Kidney (tissue), 14 donors: ENCODE data around the gene PPM1E. TPM values are rescaled to one million over a fixed set of nuclear protein-coding genes. Genes with fewer than 3 reads are reported as not detected.

Experiments used
- DNase-seq, 5 donors: peaks; one replicate each; pipeline ENCODE4 v3.0.0-alpha.2; 2013 to 2020
- FAIRE-seq: peaks from 2 replicates; lab custom pipeline; 2012; peaks lifted over from hg19 to GRCh38; lab: Jason Lieb, UNC
- H3K27ac ChIP-seq, 2 donors: one replicate each; pipeline ENCODE4 v1.7.0; 2013; ENCODE audit warnings: low read depth in 2 of 2, low read length in 2 of 2, inconsistent platforms in 1 of 2
- H3K27me3 ChIP-seq: one replicate; pipeline ENCODE4 v1.7.1; 2013; ENCODE audit warnings: low read length, inconsistent platforms; ENCODE audit not compliant: control insufficient read depth, insufficient read depth
- H3K36me3 ChIP-seq, 3 donors: one replicate each; pipeline versions ENCODE4 v1.7.0 to v1.7.1; 2013; ENCODE audit warnings: low read length in 3 of 3, control low read depth in 1 of 3, inconsistent platforms in 1 of 3; ENCODE audit not compliant: insufficient read depth in 3 of 3, control insufficient read depth in 2 of 3
- H3K4me1 ChIP-seq, 3 donors: one replicate each; pipeline versions ENCODE4 v1.7.0 to v1.7.1; 2013; ENCODE audit warnings: low read length in 3 of 3, inconsistent platforms in 1 of 3, low read depth in 1 of 3; ENCODE audit not compliant: control insufficient read depth in 2 of 3, insufficient read depth in 2 of 3
- H3K4me3 ChIP-seq, 3 donors: one replicate each; pipeline versions ENCODE4 v1.7.0 to v1.8.1; 2013; ENCODE audit warnings: low read length in 3 of 3, control low read depth in 1 of 3, inconsistent platforms in 1 of 3
- H3K9ac ChIP-seq, 3 donors: one replicate each; pipeline versions ENCODE4 v1.7.0 to v1.7.1; 2013; ENCODE audit warnings: low read length in 3 of 3, control low read depth in 1 of 3, inconsistent platforms in 1 of 3
- H3K9me3 ChIP-seq, 3 donors: one replicate each; pipeline versions ENCODE4 v1.7.0 to v1.7.1; 2013; ENCODE audit warnings: low read length in 3 of 3, control low read depth in 1 of 3, inconsistent platforms in 1 of 3; ENCODE audit not compliant: control insufficient read depth in 2 of 3, insufficient read depth in 1 of 3
- intact Hi-C: fragments of 100-400 bp; cut with DNase I; formaldehyde crosslinking; loops from one replicate; pipeline ENCODE4 v1.11.1; 2022
- polyA plus RNA-seq: library from polyadenylated mRNA; stranded (reverse); fragments of 350-450 nt; fragmentation: Illumina TruSeq; extraction: RNeasy Lipid Tissue Mini Kit (QIAGEN cat#74804); gene quantifications from one replicate; pipeline ENCODE4 v1.2.3, GENCODE V29; 2014; ENCODE audit warnings: low read depth, low replicate concordance; ENCODE audit not compliant: insufficient read depth
- total RNA-seq: library from RNA; stranded (reverse); fragmentation: NEBNext Ultra II Directional; extraction: Animal tissue kit (Norgen Biotek cat#: 25700); gene quantifications from one replicate; pipeline ENCODE4 v1.2.1, GENCODE V29; 2021
- TF ChIP-seq, protein P1 (sequence below): IDR thresholded peaks from 3 replicates; pipeline ENCODE4 v1.5.1; 2012; ENCODE audit warnings: mild to moderate bottlenecking, moderate library complexity, borderline replicate concordance; ENCODE audit not compliant: insufficient read depth; ENCODE audit errors: extremely low read depth
- donor health status: control.
- donor health status: control.
- donor health status: control.
- donor health status: control.
- donor health status: control.
- donor health status: DM: yes; HTN: yes; CAD: no.
- donor health status: Normal renal cell carcinoma (clear cell type).

PPM1E gene
- total and polyA plus RNA-seq, 2 donors from 2014 or later: 0.47 to 0.82 TPM

DNA sequence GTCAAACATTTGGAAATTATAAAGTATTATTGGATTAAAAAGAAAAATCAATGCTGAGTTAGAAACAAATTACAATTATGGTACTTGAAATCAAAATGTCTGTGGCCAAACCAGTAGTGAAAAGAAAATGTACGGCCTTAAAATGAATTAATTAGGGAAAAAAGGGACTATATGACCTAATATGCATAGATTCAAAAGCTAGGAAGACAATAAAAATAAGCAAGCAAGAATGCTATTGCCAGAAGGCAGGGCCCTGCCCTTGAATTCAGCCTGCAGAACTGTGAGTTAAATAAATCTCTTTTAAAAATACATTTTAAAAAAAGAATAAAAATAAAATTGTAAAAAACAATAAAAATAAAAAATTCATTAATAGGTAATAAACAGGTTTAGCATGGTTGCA lies 262.4 kb downstream of the PPM1E start:
- DNase-seq (no peak), FAIRE-seq (no peak)
- Histone ChIP-seq H3K9ac (no peak overlapping the region), H3K36me3 (no peaks in the 10 kb centered on the region), H3K9me3 (no peaks in the 10 kb centered on the region), H3K27ac (no peak overlapping the region), H3K4me3 (no peak overlapping the region), H3K27me3 (no peaks in the 10 kb centered on the region), H3K4me1 (no peaks in the 10 kb centered on the region)
- intact Hi-C loops: no loop called here
- TF ChIP-seq, protein P1, sequence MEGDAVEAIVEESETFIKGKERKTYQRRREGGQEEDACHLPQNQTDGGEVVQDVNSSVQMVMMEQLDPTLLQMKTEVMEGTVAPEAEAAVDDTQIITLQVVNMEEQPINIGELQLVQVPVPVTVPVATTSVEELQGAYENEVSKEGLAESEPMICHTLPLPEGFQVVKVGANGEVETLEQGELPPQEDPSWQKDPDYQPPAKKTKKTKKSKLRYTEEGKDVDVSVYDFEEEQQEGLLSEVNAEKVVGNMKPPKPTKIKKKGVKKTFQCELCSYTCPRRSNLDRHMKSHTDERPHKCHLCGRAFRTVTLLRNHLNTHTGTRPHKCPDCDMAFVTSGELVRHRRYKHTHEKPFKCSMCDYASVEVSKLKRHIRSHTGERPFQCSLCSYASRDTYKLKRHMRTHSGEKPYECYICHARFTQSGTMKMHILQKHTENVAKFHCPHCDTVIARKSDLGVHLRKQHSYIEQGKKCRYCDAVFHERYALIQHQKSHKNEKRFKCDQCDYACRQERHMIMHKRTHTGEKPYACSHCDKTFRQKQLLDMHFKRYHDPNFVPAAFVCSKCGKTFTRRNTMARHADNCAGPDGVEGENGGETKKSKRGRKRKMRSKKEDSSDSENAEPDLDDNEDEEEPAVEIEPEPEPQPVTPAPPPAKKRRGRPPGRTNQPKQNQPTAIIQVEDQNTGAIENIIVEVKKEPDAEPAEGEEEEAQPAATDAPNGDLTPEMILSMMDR: no peak

DNA sequence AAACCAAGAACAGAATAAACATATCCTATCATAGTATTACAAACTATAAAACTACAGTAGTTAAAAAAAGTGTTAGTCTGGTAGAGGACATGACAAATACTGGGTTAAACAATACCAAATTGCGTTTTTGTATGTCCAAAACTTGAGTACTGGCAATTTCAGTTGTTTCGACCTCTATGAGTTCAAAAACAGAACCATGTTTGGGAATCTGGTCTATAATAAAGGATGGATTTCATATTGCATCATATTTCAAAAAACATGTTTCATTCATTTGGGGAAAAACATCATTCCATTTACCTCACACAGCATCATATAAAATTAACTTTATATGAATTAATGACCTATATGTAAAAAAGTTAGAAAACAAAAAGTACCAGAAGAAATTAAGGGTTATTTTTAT lies 269.3 kb downstream of the PPM1E start:
- Histone ChIP-seq H3K9ac (no peak overlapping the region), H3K9me3 (no peaks in the 10 kb centered on the region), H3K36me3 (peaks cover 0 to 6% (median 3%) of the 10 kb centered on the region in 3 donors), H3K4me1 (no peaks in the 10 kb centered on the region), H3K4me3 (no peak overlapping the region), H3K27me3 (no peaks in the 10 kb centered on the region), H3K27ac (no peak overlapping the region)
- intact Hi-C loops: no loop called here
- DNase-seq (no peak), FAIRE-seq (no peak)
- TF ChIP-seq, protein P1: no peak

DNA sequence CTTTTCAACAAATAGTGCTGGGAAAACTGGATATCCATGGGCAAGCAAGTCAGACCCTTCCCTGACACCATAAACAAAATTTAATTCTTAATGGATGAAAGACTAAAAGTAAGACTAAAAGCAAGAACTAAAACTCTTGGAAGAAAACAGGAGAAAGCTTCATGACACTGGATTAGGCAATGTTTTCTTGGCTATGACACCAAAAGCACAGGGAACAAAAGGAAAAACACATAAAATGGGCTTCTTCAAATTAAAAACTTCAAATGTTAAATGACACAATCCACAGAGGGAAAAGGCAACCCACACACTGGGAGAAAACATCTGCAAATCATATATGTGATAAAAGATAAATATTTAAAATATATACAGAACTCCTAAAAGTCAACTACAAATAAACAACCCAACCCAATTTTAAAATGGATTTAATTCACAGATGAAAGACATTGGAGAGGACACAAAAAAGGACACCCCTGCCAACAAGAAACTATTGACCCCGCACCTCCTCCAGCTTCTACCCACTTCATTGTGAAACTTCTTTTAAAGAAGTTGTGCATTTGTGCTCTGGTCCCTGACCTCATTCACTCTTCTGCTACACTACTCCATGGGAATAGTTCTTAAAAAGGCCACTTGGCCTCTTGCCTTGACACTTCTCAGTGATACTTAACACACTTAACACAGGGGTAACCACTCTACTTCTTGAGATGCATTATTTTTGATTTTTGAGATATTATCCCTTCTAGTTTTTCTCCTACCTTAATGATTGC lies 270.7 kb downstream of the PPM1E start:
- Histone ChIP-seq H3K27me3 (no peaks in the 10 kb centered on the region), H3K4me1 (no peaks in the 10 kb centered on the region), H3K36me3 (peaks cover 0 to 6% (median 3%) of the 10 kb centered on the region in 3 donors), H3K27ac (no peak overlapping the region), H3K9me3 (no peaks in the 10 kb centered on the region), H3K4me3 (no peak overlapping the region), H3K9ac (no peak overlapping the region)
- TF ChIP-seq, protein P1: no peak
- DNase-seq (no peak), FAIRE-seq (no peak)
- intact Hi-C loops: no loop called here
